BJ (cell line): ENCODE results near the gene NDP. TPM values are rescaled to one million over a fixed set of nuclear protein-coding genes. Genes with fewer than 3 reads are reported as not detected.

Experiments used
- CTCF ChIA-PET: fragments of 350-600 bp; formaldehyde crosslinking; extraction: SDS; loops from one replicate; lab custom pipeline; 2021; ENCODE audit warnings: antibody characterized with exemption, inconsistent platforms; lab: Yijun Ruan, JAX
- POLR2A ChIA-PET: fragments of 300-600 bp; sonication (Branson Sonifier 250); formaldehyde crosslinking; extraction: SDS; loops from one replicate; lab custom pipeline; 2021; ENCODE audit warnings: antibody characterized with exemption; lab: Charles Lee
- DNase-seq: peaks from one replicate; pipeline ENCODE4 v3.0.0-alpha.2; 2011; ENCODE audit warnings: low read depth
- H3K27me3 ChIP-seq: 2 replicates; pipeline ENCODE4 v1.6.0; 2011; ENCODE audit warnings: low read length; ENCODE audit not compliant: control insufficient read depth, insufficient read depth
- H3K36me3 ChIP-seq: 2 replicates; pipeline ENCODE4 v1.5.1; 2011; ENCODE audit warnings: low read length; ENCODE audit not compliant: control insufficient read depth, insufficient read depth
- H3K4me3 ChIP-seq: 2 replicates; pipeline ENCODE4 v1.5.1; 2011; ENCODE audit warnings: low read depth, mild to moderate bottlenecking, control low read depth, low read length
- CTCF ChIP-seq: IDR thresholded peaks from 2 replicates; pipeline ENCODE4 v1.5.1; 2011; ENCODE audit warnings: low read depth, mild to moderate bottlenecking, control low read depth, inconsistent platforms, low read length, moderate library complexity; ENCODE audit not compliant: insufficient read depth
- polyA minus RNA-seq: library from RNA; depleted of rRNA, polyadenylated mRNA; stranded (reverse); fragments of >200 nt; gene quantifications from 2 replicates; pipeline ENCODE4 v1.2.3, GENCODE V29; 2011; rRNA and poly(A)+ RNA removed
- polyA plus RNA-seq: library from polyadenylated mRNA; depleted of rRNA; stranded (reverse); fragments of >200 nt; gene quantifications from 2 replicates; pipeline ENCODE4 v1.2.3, GENCODE V29; 2011; rRNA removed

Gene NDP
- polyA plus RNA-seq, result not detected in 2 replicates
- 0.14 TPM in 1 of 2 replicates, not detected in the other for polyA minus RNA-seq

- Histone ChIP-seq H3K27me3 (no peaks in the 10 kb centered on the region), H3K4me3 (peak within 1 kb of the TSS; percentile 20), H3K36me3 (no peaks in the 10 kb centered on the region)
- POLR2A ChIA-PET, result no interaction called here
- DNase-seq, result no peak
- TF ChIP-seq CTCF, result no peak
- CTCF ChIA-PET, result interaction anchor here (0.7 to 2.8 kb wide), 2 partner anchors 15 to 19 kb away, joined by 3 to 11 read pairs; no protein-coding TSS in a partner anchor
Observed at GRCh38 chrX:43973249-43974099, at the start of gene NDP. NDP (minus strand) TSS chrX:43973390; CDS start chrX:43958645, 14,745 bp downstream.

GRCh38 chrX:44022964-44023363, 49.8 kb upstream of the NDP start:
- no peak for DNase-seq
- Histone ChIP-seq H3K27me3 (no peaks in the 10 kb centered on the region), H3K36me3 (no peaks in the 10 kb centered on the region), H3K4me3 (no peak overlapping the region)
- ChIA-PET CTCF (interaction anchor here (1.7 kb wide), 1 partner anchor 64 kb away, joined by 11 read pairs; no protein-coding TSS in a partner anchor), POLR2A (no interaction called here)
- TF ChIP-seq CTCF, result no peak

GRCh38 chrX:44020693-44021092, 47.5 kb upstream of the NDP start:
- Histone ChIP-seq H3K27me3 (no peaks in the 10 kb centered on the region), H3K4me3 (no peak overlapping the region), H3K36me3 (no peaks in the 10 kb centered on the region)
- CTCF ChIA-PET, result interaction anchor here (1.3 kb wide), 1 partner anchor 62 kb away, joined by 4 read pairs; no protein-coding TSS in a partner anchor
- POLR2A ChIA-PET, result no interaction called here
- no peak for TF ChIP-seq CTCF
- no peak for DNase-seq

GRCh38 chrX:44019911-44020310, 46.7 kb upstream of the NDP start:
- no peak for TF ChIP-seq CTCF
- CTCF ChIA-PET, result no interaction called here
- Histone ChIP-seq H3K36me3 (no peaks in the 10 kb centered on the region), H3K27me3 (no peaks in the 10 kb centered on the region), H3K4me3 (no peak overlapping the region)
- POLR2A ChIA-PET, result no interaction called here
- DNase-seq, result no peak

- ChIA-PET POLR2A (no interaction called here), CTCF (interaction anchor here (1.0 kb wide), 1 partner anchor 59 kb away, joined by 3 read pairs; no protein-coding TSS in a partner anchor)
- no peak for TF ChIP-seq CTCF
- no peak overlapping the region for H3K4me3 ChIP-seq
- no peak for DNase-seq
- H3K36me3 ChIP-seq, result no peaks in the 10 kb centered on the region
- H3K27me3 ChIP-seq, result no peaks in the 10 kb centered on the region
Observed at GRCh38 chrX:44017676-44018075, 44.5 kb upstream of the NDP start.
